GM18870 (cell line): ENCODE results near the gene TMEM266.

Experiments
- ATAC-seq: cut with Tn5 transposase; IDR thresholded peaks from one replicate; pipeline ENCODE4 v1.9.1; 2021; ENCODE audit warnings: moderate library complexity; ENCODE audit not compliant: unreplicated experiment

TMEM266 gene

DNA sequence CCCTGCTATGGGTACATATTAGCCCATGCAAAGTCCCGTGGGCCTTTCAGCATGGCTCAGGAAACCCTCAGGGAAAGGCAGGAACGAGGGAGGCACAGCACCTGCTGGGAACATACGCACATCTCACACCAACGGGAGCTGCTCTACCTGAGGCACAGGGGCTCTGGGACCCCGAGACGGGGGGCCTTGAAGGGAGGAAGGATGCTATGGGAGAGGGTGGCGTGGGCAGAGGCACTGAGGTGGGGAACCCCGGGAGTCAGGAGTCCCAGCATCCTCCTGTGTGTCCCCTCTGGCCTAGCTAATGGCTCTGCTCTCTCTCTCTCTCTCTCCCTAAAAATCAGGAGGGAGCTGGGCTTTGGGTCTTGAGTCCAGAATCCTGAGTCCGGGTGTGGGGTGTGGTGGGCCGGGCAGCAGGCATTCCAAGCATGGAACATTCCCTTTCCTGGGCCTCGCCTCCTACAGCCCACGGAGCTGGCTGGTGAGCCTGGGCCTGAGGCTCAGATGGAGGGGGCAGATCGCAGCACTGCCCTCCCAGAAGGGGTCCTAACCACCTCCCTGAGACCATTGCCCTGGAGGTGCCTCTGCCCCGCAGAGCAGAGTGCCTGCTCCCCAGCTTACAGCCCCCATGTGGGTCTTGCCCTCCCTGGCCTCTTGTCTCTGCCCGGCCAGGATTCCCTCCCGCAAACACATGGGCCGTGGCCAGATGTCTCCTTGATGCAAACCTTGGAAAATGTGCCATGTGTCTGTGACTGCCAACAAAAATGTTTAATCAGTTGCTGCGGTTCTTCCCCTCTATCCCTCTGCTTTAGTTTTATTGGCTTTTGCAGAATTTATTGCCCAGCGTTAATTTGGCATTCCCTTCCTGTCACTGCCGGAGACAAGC, 101.6 kb downstream of the TMEM266 start:
- no peak for ATAC-seq

- no peak for ATAC-seq
Measured at GRCh38 chr15:76162036-76162398, 102.2 kb downstream of the TMEM266 start.

- ATAC-seq = no peak
Measured at GRCh38 chr15:76162784-76163456, 103.1 kb downstream of the TMEM266 start.

GRCh38 chr15:76163457-76164295, 103.9 kb downstream of the TMEM266 start:
- ATAC-seq = no peak

DNA sequence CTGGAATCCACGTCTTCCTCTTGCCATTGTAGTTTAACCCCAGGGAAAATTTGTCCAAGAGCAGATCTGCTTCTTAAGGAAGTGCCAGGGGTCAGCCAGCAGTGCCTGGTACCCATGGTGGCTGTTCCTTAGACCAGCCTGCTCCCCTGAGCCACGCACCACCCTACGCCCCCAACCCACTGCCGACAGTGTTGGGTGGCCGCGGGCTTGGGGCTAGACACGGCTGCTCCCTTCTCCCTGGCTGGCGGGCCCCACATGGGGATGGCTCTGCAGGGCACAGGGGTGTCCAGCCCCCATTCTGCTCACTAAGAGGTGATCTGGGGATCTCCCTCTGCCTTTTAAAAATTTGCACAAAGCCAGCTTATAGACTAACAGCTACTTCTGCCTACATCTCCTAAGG, 104.8 kb downstream of the TMEM266 start:
- no peak for ATAC-seq

GRCh38 chr15:76165951-76166350, 106.2 kb downstream of the TMEM266 start:
- no peak for ATAC-seq

DNA sequence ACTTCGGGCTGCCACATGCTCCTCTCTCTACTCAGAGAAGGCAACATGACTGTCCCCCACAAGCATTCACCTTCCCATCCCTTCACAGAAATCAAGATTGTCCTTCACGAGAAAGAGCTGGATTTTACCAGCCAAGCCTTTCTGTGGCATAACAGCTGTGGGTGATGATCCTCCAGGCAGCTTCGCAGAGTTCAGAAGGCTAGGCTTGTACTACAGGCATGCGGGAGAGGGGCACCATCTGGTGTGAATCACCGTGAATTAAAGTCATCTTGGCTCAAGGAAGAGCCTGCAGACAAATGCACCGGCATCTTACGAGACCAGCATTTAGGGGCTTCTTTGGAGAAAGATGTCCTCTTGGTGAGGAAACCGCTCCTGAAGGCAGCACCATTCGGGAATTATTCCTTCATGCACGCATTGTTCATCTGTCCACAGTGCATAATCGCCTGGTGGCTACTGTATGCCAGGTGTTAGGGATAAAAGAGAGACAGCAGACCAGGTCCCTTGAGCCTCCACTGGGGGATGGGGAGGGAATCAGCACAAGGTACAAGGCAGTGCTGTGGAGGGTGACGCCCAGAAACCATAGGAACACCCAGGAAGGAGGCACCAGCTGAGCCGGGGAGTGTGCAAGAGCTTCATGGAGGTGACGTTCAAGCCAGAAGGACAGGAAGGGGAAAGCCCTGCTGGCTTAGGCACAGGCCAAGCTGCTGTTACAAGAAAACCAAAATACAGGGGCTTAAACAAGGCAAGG, 108.6 kb downstream of the TMEM266 start:
- ATAC-seq = no peak

GRCh38 chr15:76169018-76169417, 109.2 kb downstream of the TMEM266 start:
- ATAC-seq = no peak

DNA sequence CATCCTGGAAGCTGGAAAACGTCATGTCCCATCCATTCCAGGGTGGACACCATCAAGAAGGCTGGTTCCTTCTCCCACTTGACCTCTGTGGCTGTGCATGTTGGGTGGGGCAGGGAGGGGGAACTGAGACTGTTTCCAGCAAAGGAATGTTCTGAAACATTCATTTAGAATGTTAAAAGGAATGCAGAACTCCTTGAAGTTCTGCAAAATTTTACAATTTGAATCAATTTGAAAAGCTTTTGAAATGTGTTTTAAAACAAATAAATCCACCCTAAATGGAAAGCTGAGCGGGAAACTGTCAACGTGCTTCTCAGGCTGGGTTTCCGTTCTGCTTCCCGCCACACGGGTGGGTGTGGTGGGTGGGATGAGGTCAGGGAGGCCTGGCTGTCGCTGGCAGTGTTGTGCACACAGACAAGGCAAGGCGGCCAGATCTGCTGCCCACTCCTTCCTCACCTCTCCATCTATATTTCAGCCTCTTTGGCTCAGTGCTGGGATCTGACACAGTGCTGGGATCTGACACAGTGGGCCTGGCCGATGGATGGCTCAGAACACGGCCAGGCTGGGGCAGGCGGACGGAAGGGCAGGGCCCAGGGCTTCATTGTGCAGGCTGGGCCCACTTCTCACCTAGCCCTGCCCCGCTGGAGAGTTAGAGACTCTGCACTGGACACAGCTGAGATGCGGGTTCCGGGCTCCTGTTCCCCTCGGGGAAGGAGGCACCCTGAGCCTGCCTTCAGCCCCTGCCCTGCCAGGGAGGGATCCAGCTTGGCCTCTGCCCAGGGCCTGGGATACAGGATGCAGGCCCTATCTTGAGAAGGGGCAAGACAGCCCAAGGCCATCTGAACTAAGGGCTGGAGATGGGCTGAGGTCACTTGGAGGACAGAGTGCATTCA, 110.4 kb downstream of the TMEM266 start:
- no peak for ATAC-seq

GRCh38 chr15:76172782-76173181, 113.0 kb downstream of the TMEM266 start:
- no peak for ATAC-seq

DNA sequence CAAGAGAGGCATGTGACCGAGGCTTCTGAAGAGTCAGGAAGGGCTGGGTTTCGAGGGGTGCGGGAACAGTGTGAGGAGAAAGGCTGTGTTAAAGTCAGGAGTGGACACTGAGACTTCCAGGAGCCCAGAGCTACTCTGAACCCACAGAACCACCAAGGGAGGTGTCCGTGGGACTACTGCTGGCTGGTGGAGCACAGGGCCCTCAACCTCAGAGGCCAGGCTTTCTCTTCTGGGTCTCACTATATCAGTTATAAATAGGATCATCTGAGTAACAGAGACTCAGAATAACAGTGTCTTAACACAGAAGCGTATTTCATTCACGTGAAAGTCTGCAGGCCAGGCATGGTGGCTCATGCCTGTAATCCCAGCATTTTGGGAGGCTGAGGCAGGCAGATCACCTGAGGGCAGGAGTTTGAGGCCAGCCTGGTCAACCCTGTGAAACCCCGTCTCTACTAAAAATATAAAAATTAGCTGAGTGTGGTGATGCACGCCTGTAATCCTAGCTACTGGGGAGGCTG, 113.6 kb downstream of the TMEM266 start:
- no peak for ATAC-seq

GRCh38 chr15:76174654-76175053, 114.9 kb downstream of the TMEM266 start:
- no peak for ATAC-seq

DNA sequence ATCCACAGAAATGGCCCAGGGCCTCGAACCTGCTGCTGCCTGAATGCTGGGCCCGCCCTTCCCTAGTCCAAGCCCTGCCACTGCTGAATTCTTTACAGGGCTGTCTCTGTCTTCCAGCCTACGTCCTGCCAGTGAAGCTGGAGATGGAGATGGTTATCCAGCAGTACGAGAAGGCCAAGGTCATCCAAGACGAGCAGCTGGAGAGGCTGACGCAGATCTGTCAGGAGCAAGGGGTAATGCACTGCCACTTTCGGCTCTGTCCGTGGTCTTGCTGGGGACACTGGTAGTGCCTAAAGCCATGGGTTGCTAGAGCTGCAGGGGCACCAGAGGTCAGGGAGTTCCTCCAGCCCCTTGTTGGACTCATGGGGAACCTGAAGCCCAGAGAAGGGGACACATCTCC, 115.7 kb downstream of the TMEM266 start:
- ATAC-seq = no peak

- no peak for ATAC-seq
Measured at GRCh38 chr15:76176059-76176458, 116.3 kb downstream of the TMEM266 start.

DNA sequence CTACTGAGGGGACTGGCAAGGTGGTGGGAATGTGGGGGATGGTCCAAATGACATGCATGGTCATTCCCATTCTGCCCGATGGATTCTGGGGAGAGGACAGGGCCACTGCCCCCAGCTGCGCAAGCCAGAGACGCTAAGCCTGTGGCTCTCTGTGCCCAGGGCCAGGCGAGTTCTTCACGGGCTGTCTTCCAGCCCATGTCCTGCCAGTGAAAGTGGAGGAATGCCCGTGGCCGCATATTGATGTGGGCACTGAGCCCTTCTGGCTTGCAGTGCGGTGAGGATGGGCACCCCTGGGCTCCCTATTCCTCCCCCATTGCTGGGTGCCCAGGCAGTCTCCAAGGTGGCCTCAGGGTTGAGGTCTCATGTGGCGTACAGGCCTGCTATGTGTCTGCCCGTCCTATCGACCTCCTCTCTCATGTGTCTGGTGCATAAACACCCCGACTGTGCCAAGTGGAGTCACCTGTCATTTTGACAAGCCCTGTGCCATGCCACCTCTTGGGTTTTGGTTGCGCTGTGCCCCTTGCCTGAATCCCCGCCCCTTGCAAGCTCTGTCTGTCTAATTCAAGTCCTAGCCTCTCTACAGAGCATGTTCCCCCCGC, 116.8 kb downstream of the TMEM266 start:
- ATAC-seq = no peak

DNA sequence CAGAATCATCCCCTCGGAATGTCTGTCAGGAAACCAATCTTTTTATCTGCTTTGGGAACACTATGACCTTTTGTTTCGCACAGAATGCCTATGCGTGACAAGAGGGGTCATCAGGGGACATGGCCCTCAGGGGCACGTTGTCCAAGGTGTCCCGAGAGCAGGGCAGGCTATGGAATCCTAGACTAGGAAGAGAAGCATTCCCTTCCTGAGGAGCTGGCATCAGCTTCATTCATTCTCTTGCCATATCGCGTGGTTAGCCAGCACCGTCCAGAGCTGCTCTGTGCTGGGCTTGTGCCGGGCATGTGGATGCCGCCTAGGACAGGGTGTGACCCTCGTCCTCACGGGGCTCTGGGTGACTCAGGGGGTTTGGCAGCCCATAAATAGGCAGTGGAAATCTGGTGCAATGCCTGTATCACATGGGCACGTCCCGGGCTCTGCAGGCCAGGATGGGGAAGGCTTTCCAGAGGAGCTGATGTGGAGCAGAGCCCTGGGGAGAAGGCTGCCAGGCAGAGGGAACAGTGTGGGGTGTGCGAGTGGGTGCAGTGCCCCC, 117.8 kb downstream of the TMEM266 start:
- ATAC-seq = no peak

DNA sequence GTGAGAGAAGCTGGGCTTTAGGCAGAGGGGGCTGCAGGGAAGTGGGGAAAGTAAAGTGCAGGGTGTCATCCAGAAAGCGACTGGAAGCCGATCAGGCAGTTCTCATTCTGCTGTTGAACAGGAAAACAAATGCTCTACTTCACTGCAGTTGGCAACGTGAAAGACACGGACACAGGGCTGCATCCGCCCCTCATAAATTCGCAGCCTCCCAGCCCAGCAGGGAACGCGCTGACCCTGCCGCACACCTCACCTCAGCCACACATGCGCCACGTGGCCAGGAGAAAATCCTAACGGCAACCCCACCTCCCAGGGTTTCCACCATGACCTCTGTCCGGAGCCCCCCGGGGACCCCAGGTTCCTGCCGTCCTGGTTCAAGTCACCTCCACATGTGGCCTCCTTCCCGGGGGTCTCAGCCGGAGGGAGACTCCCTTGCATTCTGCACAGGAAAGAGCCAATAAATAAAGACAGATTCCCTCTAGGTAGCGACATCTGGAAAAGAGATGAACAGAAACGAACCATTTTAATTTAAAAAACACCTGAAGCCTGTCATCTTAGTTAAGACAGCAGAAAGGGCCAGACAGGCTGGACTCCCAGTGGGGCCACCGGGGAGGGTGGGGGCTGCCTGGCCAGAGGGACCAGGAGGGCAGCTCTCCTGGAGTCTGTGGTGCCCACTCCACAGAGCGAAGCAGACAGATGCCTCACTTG, 118.7 kb downstream of the TMEM266 start:
- ATAC-seq = no peak

DNA sequence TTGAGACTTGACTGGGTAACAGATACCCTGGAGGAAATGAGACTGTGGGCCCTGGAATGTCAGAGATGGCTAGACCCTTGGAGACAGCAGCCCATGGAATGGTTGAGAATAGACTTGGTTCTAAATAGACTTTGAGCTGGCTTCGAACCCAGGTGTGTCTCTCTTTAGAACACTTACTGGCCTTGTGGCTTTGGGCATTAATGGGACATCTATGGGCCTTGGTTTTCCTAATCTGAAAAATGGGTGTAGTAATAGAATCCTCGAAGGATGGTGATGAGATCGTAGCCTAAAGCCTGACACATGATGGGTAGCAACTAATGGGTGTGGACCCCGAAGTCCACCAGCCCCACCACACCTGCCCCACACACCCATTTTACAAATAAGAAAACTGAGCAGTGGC, 119.2 kb downstream of the TMEM266 start:
- no peak for ATAC-seq
